Fibroblast of pulmonary artery (primary cell): ENCODE measurements around the gene DMD.

Source experiments
- DNase-seq: peaks from one replicate; pipeline ENCODE4 v3.0.0-alpha.2; 2010; ENCODE audit warnings: low read depth
- H3K4me3 ChIP-seq: replicated peaks from 2 replicates; pipeline ENCODE4 v1.5.1; 2011; ENCODE audit warnings: low read depth, mild to moderate bottlenecking, control low read depth, low read length, moderate library complexity
- TF ChIP-seq, protein P1 (sequence below): IDR thresholded peaks from 2 replicates; pipeline ENCODE4 v1.5.1; 2011; ENCODE audit warnings: mild to moderate bottlenecking, control low read depth, low read length, inconsistent platforms; ENCODE audit errors: missing control alignments

Gene DMD

GRCh38 chrX:31266203-31267076 lies 1944.9 kb downstream of the DMD start:
- TF ChIP-seq, protein P1, sequence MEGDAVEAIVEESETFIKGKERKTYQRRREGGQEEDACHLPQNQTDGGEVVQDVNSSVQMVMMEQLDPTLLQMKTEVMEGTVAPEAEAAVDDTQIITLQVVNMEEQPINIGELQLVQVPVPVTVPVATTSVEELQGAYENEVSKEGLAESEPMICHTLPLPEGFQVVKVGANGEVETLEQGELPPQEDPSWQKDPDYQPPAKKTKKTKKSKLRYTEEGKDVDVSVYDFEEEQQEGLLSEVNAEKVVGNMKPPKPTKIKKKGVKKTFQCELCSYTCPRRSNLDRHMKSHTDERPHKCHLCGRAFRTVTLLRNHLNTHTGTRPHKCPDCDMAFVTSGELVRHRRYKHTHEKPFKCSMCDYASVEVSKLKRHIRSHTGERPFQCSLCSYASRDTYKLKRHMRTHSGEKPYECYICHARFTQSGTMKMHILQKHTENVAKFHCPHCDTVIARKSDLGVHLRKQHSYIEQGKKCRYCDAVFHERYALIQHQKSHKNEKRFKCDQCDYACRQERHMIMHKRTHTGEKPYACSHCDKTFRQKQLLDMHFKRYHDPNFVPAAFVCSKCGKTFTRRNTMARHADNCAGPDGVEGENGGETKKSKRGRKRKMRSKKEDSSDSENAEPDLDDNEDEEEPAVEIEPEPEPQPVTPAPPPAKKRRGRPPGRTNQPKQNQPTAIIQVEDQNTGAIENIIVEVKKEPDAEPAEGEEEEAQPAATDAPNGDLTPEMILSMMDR, result no peak
- H3K4me3 ChIP-seq, result peak overlapping the region; percentile 65
- peak; percentile 10 for DNase-seq

DNA sequence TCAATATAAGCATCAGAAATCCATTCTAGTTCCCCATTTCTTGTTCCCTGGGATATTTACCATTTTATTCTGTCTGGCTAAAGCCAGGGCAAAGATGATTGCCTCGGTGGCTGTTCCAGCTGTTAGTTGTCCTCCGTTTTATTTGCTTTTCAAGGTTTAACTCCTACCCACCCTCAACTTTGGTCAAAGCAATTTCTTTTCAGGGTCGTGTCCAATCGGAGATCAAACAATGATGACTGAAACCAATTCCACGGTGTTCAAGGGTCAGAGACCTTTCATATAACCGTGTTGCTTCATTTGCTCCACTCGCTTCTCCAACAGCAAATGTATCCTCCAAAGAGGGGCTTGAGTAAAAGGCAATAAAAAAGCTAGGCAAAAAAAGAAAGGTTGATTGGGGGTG lies 1946.0 kb downstream of the DMD start:
- H3K4me3 ChIP-seq, result peak overlapping the region; percentile 65
- TF ChIP-seq, protein P1, result no peak

DNA sequence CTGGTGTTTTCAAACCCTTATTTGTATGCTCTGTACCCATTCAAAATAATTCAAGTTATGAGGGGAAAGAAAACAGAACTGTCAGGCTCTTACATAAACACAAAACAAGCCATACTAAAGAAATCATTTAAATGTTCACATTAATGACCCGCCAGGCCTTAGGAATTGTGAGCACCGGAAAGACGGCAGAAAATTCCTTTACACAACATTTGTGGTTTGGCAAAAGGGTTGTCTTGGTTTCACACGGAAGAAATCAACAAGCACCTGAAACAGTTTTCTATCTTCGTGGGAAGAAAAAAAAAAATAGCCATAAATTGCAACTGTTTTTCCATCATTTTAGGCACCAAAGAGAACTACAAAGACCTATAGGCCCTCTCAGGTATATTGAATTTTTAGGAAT lies 1951.0 kb downstream of the DMD start:
- TF ChIP-seq, protein P1, result no peak
- no peak overlapping the region for H3K4me3 ChIP-seq
- peak; percentile 1 for DNase-seq

More for the DNA sequence above, 1946.0 kb downstream of the DMD start:
- no peak for DNase-seq

- TF ChIP-seq, protein P1, result no peak
- H3K4me3 ChIP-seq, result no peak overlapping the region
- no peak for DNase-seq
These were observed 1953.2 kb downstream of the DMD start for GRCh38 chrX:31258166-31258565.

DNA sequence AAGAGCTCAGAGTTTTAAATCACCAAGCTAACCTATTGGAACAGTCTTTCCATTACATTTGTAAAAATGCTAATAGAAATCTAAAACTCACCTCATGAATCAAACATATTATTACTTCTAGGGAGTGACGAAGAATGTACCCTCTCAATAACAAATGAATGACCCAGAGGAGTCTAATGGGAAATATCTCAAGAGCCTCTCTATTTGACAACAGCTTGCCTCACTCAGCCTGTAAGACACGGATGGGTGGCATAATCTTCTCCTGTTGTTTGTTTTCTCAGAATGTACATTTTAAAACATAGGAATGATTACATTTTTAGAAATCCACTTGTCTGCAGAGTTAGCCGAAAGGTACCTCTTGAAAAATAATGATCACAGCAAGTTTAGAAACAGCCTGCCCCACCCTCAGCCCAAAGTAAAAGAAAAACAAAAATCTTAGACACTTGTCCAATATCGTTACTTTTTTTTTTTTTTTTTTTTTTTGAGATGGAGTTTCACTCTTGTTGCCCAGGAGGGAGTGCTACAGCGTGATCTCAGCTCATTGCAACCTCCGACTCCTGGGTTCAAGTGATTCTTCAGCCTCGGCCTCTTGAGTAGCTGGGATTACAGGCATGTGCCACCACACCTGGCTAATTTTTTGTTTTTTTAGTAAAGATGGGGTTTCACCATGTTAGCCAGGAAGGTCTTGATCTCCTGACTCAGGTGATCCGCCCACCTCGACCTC lies 1955.9 kb downstream of the DMD start:
- no peak for DNase-seq
- no peak overlapping the region for H3K4me3 ChIP-seq
- TF ChIP-seq, protein P1, result no peak

GRCh38 chrX:31252133-31252532 lies 1959.2 kb downstream of the DMD start:
- TF ChIP-seq, protein P1, result no peak
- no peak overlapping the region for H3K4me3 ChIP-seq
- DNase-seq, result no peak
